HG03521 (cell line): ENCODE data around the gene KDM5B.

ENCODE experiments used
- ATAC-seq: cut with Tn5 transposase; IDR thresholded peaks from one replicate; pipeline ENCODE4 v1.9.1; 2021; ENCODE audit warnings: mild to moderate bottlenecking, moderate library complexity; ENCODE audit not compliant: unreplicated experiment

The KDM5B gene

GRCh38 chr1:202688401-202688800, 119.8 kb downstream of the KDM5B start:
- no peak for ATAC-seq

GRCh38 chr1:202687798-202688197, 120.4 kb downstream of the KDM5B start:
- no peak for ATAC-seq

DNA sequence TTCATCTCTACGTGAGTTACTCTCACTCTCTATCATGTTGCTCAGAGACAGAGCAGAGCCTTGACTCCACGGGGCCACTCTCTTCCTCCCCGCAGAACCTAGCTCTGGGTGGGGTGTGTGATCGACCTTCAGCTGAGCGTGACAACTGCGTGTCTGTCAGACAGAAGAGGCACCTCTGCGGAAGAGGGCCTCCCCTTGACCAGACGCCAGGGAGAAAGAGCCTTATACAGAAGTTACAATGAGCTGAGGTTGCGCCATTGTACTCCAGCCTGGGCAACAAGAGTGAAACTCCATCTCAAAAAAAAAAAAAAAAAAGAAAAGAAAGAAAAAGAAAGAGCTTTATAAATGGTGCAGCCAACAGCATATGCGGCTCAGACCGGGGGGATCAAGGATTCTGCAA, 120.9 kb downstream of the KDM5B start:
- no peak for ATAC-seq

DNA sequence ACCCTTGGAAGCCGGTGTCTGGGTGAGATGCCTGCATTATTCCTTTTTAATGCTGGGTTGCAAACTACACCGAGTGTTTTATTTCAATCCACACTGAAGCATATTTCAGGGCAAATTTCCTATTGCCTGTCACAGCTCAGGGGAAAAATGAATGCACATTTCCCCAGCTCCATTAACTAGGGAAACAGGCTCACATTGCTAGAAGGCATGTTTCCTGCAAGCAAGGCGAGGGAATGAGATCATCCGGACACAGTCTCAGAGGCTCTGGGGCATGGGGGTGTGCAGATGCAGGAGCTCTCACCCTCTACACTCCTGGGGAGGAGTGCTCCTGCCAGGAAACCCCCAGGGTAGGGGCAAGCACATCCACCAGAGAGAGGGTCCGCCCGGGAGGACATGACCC, 122.6 kb downstream of the KDM5B start:
- ATAC-seq = no peak

GRCh38 chr1:202684716-202685115, 123.5 kb downstream of the KDM5B start:
- ATAC-seq = no peak

GRCh38 chr1:202683029-202683428, 125.2 kb downstream of the KDM5B start:
- no peak for ATAC-seq

- ATAC-seq = no peak
These were observed 125.7 kb downstream of the KDM5B start for GRCh38 chr1:202682477-202682876.

DNA sequence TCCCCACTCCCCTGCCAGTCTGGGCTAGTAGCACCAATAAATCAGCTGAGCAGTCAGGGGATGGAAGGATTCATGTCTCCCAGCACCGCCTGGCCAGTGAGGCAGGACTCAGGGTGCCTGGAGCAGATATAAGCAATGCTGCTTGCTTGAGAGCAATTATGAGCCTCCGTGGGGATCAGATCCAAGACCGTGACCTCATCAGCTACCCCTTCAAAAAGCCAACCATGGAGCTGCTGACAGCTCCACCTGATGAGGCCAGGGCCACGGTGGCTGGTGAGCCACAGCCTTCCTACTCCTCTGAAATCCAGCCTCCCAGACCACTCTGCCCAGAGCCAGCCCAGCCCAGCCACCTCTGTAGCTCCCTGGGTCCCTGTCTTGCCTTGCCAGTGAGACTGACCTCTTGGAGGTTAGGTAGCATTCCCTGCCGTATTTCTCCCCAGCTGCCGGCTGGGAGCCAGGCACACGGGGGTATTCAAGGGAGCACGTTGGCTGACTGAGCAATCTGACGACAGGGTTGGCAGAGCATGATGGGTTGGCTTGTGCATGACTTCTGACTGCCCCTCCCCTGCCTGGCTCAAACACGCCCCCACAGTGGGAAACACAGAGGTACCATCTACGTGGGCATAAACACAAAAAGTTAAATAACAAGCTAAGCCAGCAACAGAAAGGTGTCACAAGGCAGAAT, 126.3 kb downstream of the KDM5B start:
- no peak for ATAC-seq

DNA sequence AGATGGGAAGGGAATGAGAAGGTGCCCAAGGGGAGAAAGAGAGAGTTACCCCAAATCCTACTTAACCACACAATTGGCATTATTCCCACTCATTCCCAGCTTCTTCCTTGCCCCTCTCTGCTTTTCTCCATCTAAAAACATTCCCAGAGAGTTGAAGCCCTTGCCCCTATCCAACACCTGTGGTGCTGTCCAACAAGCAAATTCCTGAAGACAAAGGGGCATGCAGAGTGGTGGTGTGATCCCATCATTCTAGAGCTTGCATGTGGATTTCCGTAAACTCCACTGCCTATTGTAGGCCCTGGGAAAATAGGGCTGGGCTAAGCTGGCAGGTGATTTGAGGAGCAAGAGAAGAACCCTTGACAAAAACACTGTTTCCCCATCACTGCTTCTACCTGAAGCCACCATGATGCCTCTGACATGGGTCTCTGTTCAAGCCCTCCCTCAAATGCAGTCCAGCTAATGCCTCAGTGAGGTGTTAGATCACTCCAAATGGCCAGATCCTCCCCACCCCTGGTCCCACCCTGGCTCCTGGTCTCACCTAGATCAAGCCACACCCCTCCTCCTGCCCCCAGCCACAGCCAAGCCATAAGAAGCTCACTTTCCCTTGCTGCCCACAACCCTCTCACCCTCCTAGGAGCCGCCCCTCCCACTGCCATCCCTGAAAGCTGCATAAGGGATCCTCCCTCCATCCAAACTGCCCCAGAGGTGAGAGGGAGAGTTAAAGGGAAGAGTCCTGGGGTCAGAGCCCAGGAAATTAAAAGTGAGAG, 127.5 kb downstream of the KDM5B start:
- no peak for ATAC-seq

GRCh38 chr1:202679406-202680177, 128.6 kb downstream of the KDM5B start:
- no peak for ATAC-seq

- no peak for ATAC-seq
These were observed 130.8 kb downstream of the KDM5B start for GRCh38 chr1:202677433-202677832.
